Fibroblast of the aortic adventitia (primary cell): ENCODE data around the gene STKLD1. TPM values are rescaled to one million over a fixed set of nuclear protein-coding genes. Genes with fewer than 3 reads are reported as not detected.
A peak's percentile ranks its signal among the peaks of the same experiment; 100 is the strongest.

Source experiments
- DNase-seq: peaks from one replicate; pipeline ENCODE4 v3.0.0-alpha.2; 2010; ENCODE audit warnings: low read depth
- H3K4me3 ChIP-seq: 2 replicates; pipeline ENCODE4 v1.5.1; 2011; ENCODE audit warnings: low read depth, mild to moderate bottlenecking, control low read depth, low read length, moderate library complexity
- CTCF ChIP-seq: IDR thresholded peaks from 2 replicates; pipeline ENCODE4 v1.5.1; 2011; ENCODE audit warnings: mild to moderate bottlenecking, low read length, control low read depth, inconsistent platforms; ENCODE audit not compliant: insufficient read depth
- total RNA-seq: library from RNA; depleted of rRNA; stranded (reverse); fragments of >200 nt; gene quantifications from 2 replicates; pipeline ENCODE4 v1.2.3, GENCODE V29; 2012; ENCODE audit warnings: low replicate concordance

The STKLD1 gene
- total RNA-seq, 1 donor, result 1.3 TPM

GRCh38 chr9:133340256-133340655, 35.9 kb upstream of the STKLD1 start:
- no peak for TF ChIP-seq CTCF
- no peak for DNase-seq
- H3K4me3 ChIP-seq, result no peak overlapping the region

- TF ChIP-seq CTCF, result no peak
- no peak overlapping the region for H3K4me3 ChIP-seq
- no peak for DNase-seq
Observed at GRCh38 chr9:133340916-133341315, 35.2 kb upstream of the STKLD1 start.

GRCh38 chr9:133341369-133342068, 34.6 kb upstream of the STKLD1 start:
- no peak overlapping the region for H3K4me3 ChIP-seq
- no peak for DNase-seq
- no peak for TF ChIP-seq CTCF

- H3K4me3 ChIP-seq, result no peak overlapping the region
- DNase-seq, result no peak
- TF ChIP-seq CTCF, result peak; percentile 8
Observed at GRCh38 chr9:133342069-133342406, 34.1 kb upstream of the STKLD1 start.

GRCh38 chr9:133342570-133342969, 33.6 kb upstream of the STKLD1 start:
- DNase-seq, result no peak
- H3K4me3 ChIP-seq, result no peak overlapping the region
- no peak for TF ChIP-seq CTCF

- no peak for TF ChIP-seq CTCF
- no peak overlapping the region for H3K4me3 ChIP-seq
- no peak for DNase-seq
Observed at GRCh38 chr9:133344071-133344470, 32.1 kb upstream of the STKLD1 start.

- no peak for DNase-seq
- H3K4me3 ChIP-seq, result no peak overlapping the region
- TF ChIP-seq CTCF, result no peak
Observed at GRCh38 chr9:133344979-133345378, 31.2 kb upstream of the STKLD1 start.
